H1 (cell line): ENCODE results near the gene YARS1. TPM values are rescaled to one million over a fixed set of nuclear protein-coding genes. Genes with fewer than 3 reads are reported as not detected.

ENCODE experiments used
- CTCF ChIA-PET: fragments of 300-600 bp; sonication (Branson Sonifier 250); formaldehyde crosslinking; loops from one replicate; lab custom pipeline; 2021; ENCODE audit not compliant: partially characterized antibody; lab: Charles Lee
- POLR2A ChIA-PET: fragments of 300-600 bp; sonication (Branson Sonifier 250); formaldehyde crosslinking; loops from one replicate; lab custom pipeline; 2021; ENCODE audit warnings: inconsistent platforms; ENCODE audit not compliant: partially characterized antibody; lab: Charles Lee
- DNase-seq, 2 experiments: peaks; one replicate each; pipeline versions ENCODE4 v3.0.0 to v3.0.0-alpha.2; 2010 to 2022; ENCODE audit warnings: low spot score in 2 of 2, low read depth in 1 of 2, mixed read lengths in 1 of 2
- FAIRE-seq: peaks from 2 replicates; lab custom pipeline; 2011; peaks lifted over from hg19 to GRCh38; lab: Jason Lieb, UNC
- H2AFZ ChIP-seq: 2 replicates; pipeline ENCODE4 v1.8.1; 2012; ENCODE audit warnings: low read length, inconsistent platforms
- H2AK5ac ChIP-seq: 2 replicates; pipeline ENCODE4 v1.6.1; 2013; ENCODE audit warnings: low read depth, low read length
- H2BK120ac ChIP-seq: replicated peaks from 2 replicates; pipeline ENCODE3; 2013; ENCODE audit warnings: low read depth, low read length, inconsistent platforms
- H2BK12ac ChIP-seq: 2 replicates; pipeline ENCODE4 v1.6.1; 2013; ENCODE audit warnings: low read depth, low read length
- H2BK15ac ChIP-seq: 2 replicates; pipeline ENCODE4 v1.6.1; 2013; ENCODE audit warnings: low read length
- H2BK20ac ChIP-seq: 2 replicates; pipeline ENCODE4 v1.6.1; 2013; ENCODE audit warnings: low read length
- H2BK5ac ChIP-seq: 2 replicates; pipeline ENCODE4 v1.6.1; 2013; ENCODE audit warnings: low read depth, low read length
- H3K14ac ChIP-seq: 2 replicates; pipeline ENCODE4 v1.6.1; 2013; ENCODE audit warnings: inconsistent platforms; ENCODE audit not compliant: insufficient read length
- H3K18ac ChIP-seq: 2 replicates; pipeline ENCODE4 v1.6.1; 2013; ENCODE audit warnings: low read length; ENCODE audit errors: extremely low read depth
- H3K23ac ChIP-seq: 2 replicates; pipeline ENCODE4 v1.6.1; 2013; ENCODE audit warnings: inconsistent platforms; ENCODE audit not compliant: insufficient read length
- H3K23me2 ChIP-seq: 2 replicates; pipeline ENCODE4 v1.6.1; 2013; ENCODE audit warnings: low read depth, low read length
- H3K27ac ChIP-seq: 2 replicates; pipeline ENCODE4 v1.6.1; 2011; ENCODE audit warnings: low read depth, low read length, inconsistent platforms
- H3K27me3 ChIP-seq, 4 experiments: replicated peaks in 1 of 4; 1 replicate in 1 of 4; 2 replicates in 3 of 4; pipeline versions ENCODE4 v1.6.1 to v1.8.1; 2011 to 2013; ENCODE audit warnings: low read length in 3 of 4, mild to moderate bottlenecking in 3 of 4, inconsistent platforms in 2 of 4, mixed read lengths in 2 of 4, moderate library complexity in 1 of 4; ENCODE audit not compliant: control insufficient read depth in 3 of 4, insufficient read depth in 3 of 4; ENCODE audit errors: extremely low read depth in 1 of 4
- H3K36me3 ChIP-seq, 4 experiments: 2 replicates each; pipeline versions ENCODE4 v1.6.1 to v1.8.1; 2011 to 2013; ENCODE audit warnings: mild to moderate bottlenecking in 4 of 4, low read length in 3 of 4, moderate library complexity in 2 of 4, control low read depth in 1 of 4, inconsistent platforms in 1 of 4; ENCODE audit not compliant: insufficient read depth in 4 of 4, control insufficient read depth in 2 of 4
- H3K4ac ChIP-seq: replicated peaks from 2 replicates; pipeline ENCODE3; 2013; ENCODE audit warnings: low read length, low read depth, mixed read lengths, inconsistent platforms; ENCODE audit not compliant: insufficient read length
- H3K4me1 ChIP-seq, 4 experiments: replicated peaks in 1 of 4; 1 replicate in 1 of 4; 2 replicates in 3 of 4; pipeline versions ENCODE4 v1.6.1 to v1.8.1; 2011 to 2013; ENCODE audit warnings: low read length in 3 of 4, inconsistent platforms in 2 of 4, mixed read lengths in 1 of 4; ENCODE audit not compliant: insufficient read depth in 4 of 4, control insufficient read depth in 3 of 4
- H3K4me2 ChIP-seq, 2 experiments: 2 replicates each; pipeline versions ENCODE4 v1.6.1 to v1.8.1; 2011 to 2013; ENCODE audit warnings: low read depth in 2 of 2, low read length in 2 of 2, control low read depth in 1 of 2, inconsistent platforms in 1 of 2, mild to moderate bottlenecking in 1 of 2; ENCODE audit not compliant: insufficient read depth in 1 of 2
- H3K4me3 ChIP-seq, 4 experiments: fragments of 200-600, 300-600 bp in 1 of 4; sonication (generic), shearing (Covaris generic), sonication (Bioruptor Twin) in 1 of 4; 2 replicates each; pipeline versions ENCODE4 v1.5.1 to v1.8.1; 2011 to 2016; ENCODE audit warnings: low read length in 4 of 4, low read depth in 3 of 4, control low read depth in 2 of 4, inconsistent platforms in 2 of 4, mild to moderate bottlenecking in 2 of 4, mixed read lengths in 1 of 4, moderate library complexity in 1 of 4; ENCODE audit not compliant: insufficient read depth in 2 of 4; ENCODE audit errors: extremely low read depth in 1 of 4
- H3K56ac ChIP-seq: replicated peaks from 2 replicates; pipeline ENCODE3; 2013; ENCODE audit warnings: low read depth, mild to moderate bottlenecking, mixed read lengths, low read length, inconsistent platforms; ENCODE audit not compliant: insufficient read length
- H3K79me1 ChIP-seq: 2 replicates; pipeline ENCODE4 v1.6.1; 2013; ENCODE audit warnings: low read depth, low read length, control low read depth
- H3K79me2 ChIP-seq, 2 experiments: 2 replicates each; pipeline versions ENCODE4 v1.6.1 to v1.8.1; 2012 to 2013; ENCODE audit warnings: low read length in 2 of 2, mild to moderate bottlenecking in 2 of 2, inconsistent platforms in 1 of 2; ENCODE audit not compliant: insufficient read depth in 2 of 2, control insufficient read depth in 1 of 2
- H3K9ac ChIP-seq, 4 experiments: replicated peaks in 1 of 4; 1 replicate in 1 of 4; 2 replicates in 3 of 4; pipeline versions ENCODE4 v1.6.1 to v1.8.1; 2011 to 2013; ENCODE audit warnings: low read depth in 3 of 4, low read length in 3 of 4, control low read depth in 2 of 4, mild to moderate bottlenecking in 2 of 4, moderate library complexity in 2 of 4, inconsistent platforms in 1 of 4; ENCODE audit errors: extremely low read depth in 1 of 4
- H3K9me3 ChIP-seq, 2 experiments: 2 replicates each; pipeline versions ENCODE4 v1.6.1 to v1.8.1; 2012 to 2013; ENCODE audit warnings: mild to moderate bottlenecking in 2 of 2, moderate library complexity in 2 of 2, control low read depth in 1 of 2, inconsistent platforms in 1 of 2, low read depth in 1 of 2, low read length in 1 of 2, mixed read lengths in 1 of 2; ENCODE audit not compliant: insufficient read depth in 2 of 2
- H4K20me1 ChIP-seq, 2 experiments: replicated peaks in 1 of 2; 2 replicates each; pipeline versions ENCODE3 to v1.8.1; 2011 to 2013; ENCODE audit warnings: inconsistent platforms in 2 of 2, low read length in 2 of 2, mild to moderate bottlenecking in 1 of 2; ENCODE audit not compliant: insufficient read depth in 2 of 2, control insufficient read depth in 1 of 2
- H4K5ac ChIP-seq: 2 replicates; pipeline ENCODE4 v1.6.1; 2013; ENCODE audit warnings: low read length, low read depth, mixed read lengths, inconsistent platforms; ENCODE audit not compliant: insufficient read length
- H4K8ac ChIP-seq: 2 replicates; pipeline ENCODE4 v1.8.0; 2013; ENCODE audit warnings: mild to moderate bottlenecking, moderate library complexity, low read length, inconsistent platforms; ENCODE audit not compliant: insufficient read depth; ENCODE audit errors: extremely low read depth
- H4K91ac ChIP-seq: replicated peaks from 2 replicates; pipeline ENCODE3; 2013; ENCODE audit warnings: low read length, mixed read lengths, inconsistent platforms; ENCODE audit not compliant: insufficient read length
- BCL11A ChIP-seq, 2 experiments: IDR thresholded peaks; one replicate each; pipeline ENCODE4 v1.6.1; 2011; ENCODE audit warnings: low read depth in 2 of 2, low read length in 2 of 2, mild to moderate bottlenecking in 2 of 2
- BRCA1 ChIP-seq: IDR thresholded peaks from 2 replicates; pipeline ENCODE4 v1.6.1; 2012; ENCODE audit warnings: low read depth, low read length, improper control_type of control experiment
- CHD2 ChIP-seq: IDR thresholded peaks from 2 replicates; pipeline ENCODE4 v1.6.1; 2012; ENCODE audit warnings: low read length, improper control_type of control experiment
- KDM4A ChIP-seq: IDR thresholded peaks from one replicate; pipeline ENCODE4 v1.7.1; 2012; ENCODE audit warnings: low read depth, mild to moderate bottlenecking, moderate library complexity, low read length, inconsistent platforms; ENCODE audit not compliant: severe bottlenecking
- RAD21 ChIP-seq, 2 experiments: IDR thresholded peaks in 1 of 2; conservative IDR thresholded peaks in 1 of 2; 2 replicates each; pipeline ENCODE4 v1.6.1; 2011; ENCODE audit warnings: low read depth in 2 of 2, low read length in 2 of 2, improper control_type of control experiment in 1 of 2, inconsistent platforms in 1 of 2, mild to moderate bottlenecking in 1 of 2, moderate library complexity in 1 of 2
- SAP30 ChIP-seq: fragments of 300-600 bp; sonication (generic); IDR thresholded peaks from 2 replicates; pipeline ENCODE4 v1.7.1; 2012; ENCODE audit warnings: low read length, moderate library complexity, mild to moderate bottlenecking, inconsistent platforms; ENCODE audit not compliant: insufficient read depth, insufficient replicate concordance
- SUZ12 ChIP-seq: fragments of 200-600 bp; sonication (generic); IDR thresholded peaks from 2 replicates; pipeline ENCODE4 v1.6.1; 2012; ENCODE audit warnings: mild to moderate bottlenecking, inconsistent platforms, low read length, moderate library complexity, mixed read lengths
- USF2 ChIP-seq: IDR thresholded peaks from 2 replicates; pipeline ENCODE4 v1.6.1; 2011; ENCODE audit warnings: low read length, improper control_type of control experiment
- YY1 ChIP-seq: IDR thresholded peaks from 2 replicates; pipeline ENCODE4 v1.6.1; 2011; ENCODE audit warnings: low read depth, mild to moderate bottlenecking, low read length
- WGBS, 2 experiments: shearing (Covaris generic) in 1 of 2; methylation state at CpG; one replicate each; pipeline versions ENCODE4 v1.1.6 to v1.1.7; 2013 to 2015; ENCODE audit warnings: low lambda C conversion rate in 2 of 2, mixed read lengths in 2 of 2, inconsistent platforms in 1 of 2, low coverage in 1 of 2, missing lambda C conversion rate in 1 of 2; ENCODE audit not compliant: insufficient replicate concordance in 2 of 2, insufficient coverage in 1 of 2, insufficient read length in 1 of 2; ENCODE audit errors: extremely low coverage in 1 of 2, missing lambda C conversion rate in 1 of 2; 5-methylcytosine and 5-hydroxymethylcytosine counted together
- polyA plus RNA-seq, 7 experiments: library from polyadenylated mRNA; depleted of rRNA in 3 of 7; stranded (reverse) in 5 of 7; unstranded in 2 of 7; fragments of >200 nt in 5 of 7; fragments of 200-250 nt in 2 of 7; gene quantifications; 1 replicate in 5 of 7; 2 replicates in 1 of 7; 4 replicates in 1 of 7; pipeline versions ENCODE4 v1.2.1 to v1.2.3, GENCODE V29; 2011 to 2013; ENCODE audit warnings: missing spikeins in 2 of 7, mixed read lengths in 2 of 7
- total RNA-seq: library from RNA; stranded (reverse); fragmentation: NEBNext Ultra II Directional; extraction: Animal tissue kit (Norgen Biotek cat#: 25700); gene quantifications from 2 replicates; pipeline ENCODE4 v1.2.1, GENCODE V29; 2021

The YARS1 gene
- total and polyA plus RNA-seq, 2 of the 8 experiments (the other 6 are each of a cell fraction or from before 2014, with no cell fraction given) = 47.1 to 226 TPM

- Histone ChIP-seq H2AFZ (no peak overlapping the region), H2BK15ac (peak overlapping the region; percentile 99), H3K79me1 (peaks cover 7% of the 10 kb centered on the region), H3K23me2 (peaks cover 12% of the 10 kb centered on the region), H3K27ac (peak overlapping the region; percentile 92), H3K4me1 (peaks cover 23 to 44% (median 29%) of the 10 kb centered on the region in 4 experiments), H3K4me2 (peak overlapping the region; percentile 96 to 100), H3K23ac (peak overlapping the region; percentile 2), H4K5ac (peak overlapping the region; percentile 31), H4K8ac (peak overlapping the region; percentile 91), H2BK12ac (peak overlapping the region; percentile 100), H3K18ac (peak overlapping the region; percentile 93), H3K27me3 (no peaks in the 10 kb centered on the region), H2BK20ac (peak overlapping the region; percentile 96; the same call in 1 of the 2 replicates), H4K91ac (peak overlapping the region; percentile 100), H4K20me1 (peaks cover 4 to 10% of the 10 kb centered on the region in 2 experiments), H2BK5ac (peak overlapping the region; percentile 99), H2AK5ac (peak overlapping the region; percentile 100), H3K4ac (peak overlapping the region; percentile 96), H3K79me2 (peaks cover 8 to 48% of the 10 kb centered on the region in 2 experiments), H3K9ac (peak overlapping the region; percentile 79 to 99 (median 86)), H3K9me3 (no peaks in the 10 kb centered on the region), H3K14ac (peak overlapping the region; percentile 46), H3K56ac (peak overlapping the region; percentile 95), H2BK120ac (peak overlapping the region; percentile 93), H3K36me3 (no peaks in the 10 kb centered on the region; a peak in 1 of 8 replicates), H3K4me3 (peak overlapping the region; percentile 79 to 100 (median 94))
- ChIA-PET POLR2A (interaction anchor here (0.6 to 17.2 kb wide), 15 partner anchors 10 to 63 kb away, joined by 3 to 295 read pairs (median 7); partner anchors contain the start of genes S100PBP and YARS1), CTCF (interaction anchor here (0.6 to 11.2 kb wide), 12 partner anchors 12 to 226 kb away, joined by 3 to 220 read pairs (median 4); a partner anchor contains a TSS)
- FAIRE-seq = no peak
- 3% methylated on average over 29 of the region's 47 CpGs; no CpG with 5 or more reads in 1 of the 2 experiments for WGBS, 2 experiments
- no peak for DNase-seq
- TF ChIP-seq KDM4A (peak; percentile 14), BRCA1 (no peak), RAD21 (IDR thresholded peaks at IDR 0.05 in 1 of 2, conservative IDR thresholded peaks at IDR 0.05 in 1 of 2; ENCODE audit: low read depth in 2 of 2, low read length in 2 of 2) (no peak; a peak in 1 of 4 replicates), YY1 (no peak), CHD2 (peak; percentile 69; the same call in 1 of the 2 replicates), BCL11A (IDR thresholded peaks at IDR 0.05; ENCODE audit: low read depth in 2 of 2, low read length in 2 of 2) (no peak), SUZ12 (no peak), SAP30 (peak; percentile 84), USF2 (no peak)
These were observed 62.7 kb downstream of the YARS1 start for GRCh38 chr1:32754317-32755097.
